ENCODE results near the gene BRD7.

BRD7 gene

DNA sequence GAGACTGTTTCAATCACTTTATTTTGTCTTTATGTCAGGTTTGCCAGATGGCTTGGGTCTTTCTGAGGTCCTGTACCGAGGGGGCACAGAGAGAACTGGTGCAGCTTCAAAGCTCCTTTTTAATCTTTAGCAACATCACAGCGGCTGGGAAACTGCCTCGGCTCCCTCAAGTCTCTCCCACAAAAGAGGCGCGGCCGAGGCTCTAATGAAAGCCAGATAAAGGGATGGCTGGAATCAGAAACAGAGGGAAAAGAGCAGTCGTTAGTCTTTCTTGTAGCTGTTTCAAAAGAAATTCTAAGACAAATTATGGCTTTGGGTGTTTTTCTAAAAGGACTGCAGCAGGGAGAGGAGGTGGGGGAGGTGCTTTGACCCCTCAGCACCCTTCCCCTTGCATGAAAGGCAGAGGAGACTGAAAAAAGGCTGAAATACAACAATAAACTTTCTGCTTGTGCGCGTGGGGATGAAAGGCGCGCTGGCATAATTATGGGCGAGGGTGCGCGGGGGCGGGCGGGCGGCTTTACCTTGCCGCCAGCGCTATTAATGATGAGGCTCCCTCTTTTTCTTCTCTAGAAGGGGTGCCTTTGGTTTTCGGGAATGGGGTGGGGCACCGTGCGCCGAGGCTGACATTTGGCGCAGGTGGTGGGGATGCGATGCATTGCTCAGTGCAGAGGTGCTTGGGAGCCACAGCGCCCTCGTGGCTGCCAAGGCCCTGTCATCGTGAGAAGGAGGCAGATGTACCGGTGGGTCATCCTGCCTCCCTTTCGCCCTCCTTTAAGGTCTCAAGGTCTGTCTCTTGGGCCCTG is 22.3 kb upstream of the BRD7 start:
- peak in 1 of 42 donors; percentile 6 for DNase-seq
- intact Hi-C loops (cut with DNase I) = no loop called here

DNA sequence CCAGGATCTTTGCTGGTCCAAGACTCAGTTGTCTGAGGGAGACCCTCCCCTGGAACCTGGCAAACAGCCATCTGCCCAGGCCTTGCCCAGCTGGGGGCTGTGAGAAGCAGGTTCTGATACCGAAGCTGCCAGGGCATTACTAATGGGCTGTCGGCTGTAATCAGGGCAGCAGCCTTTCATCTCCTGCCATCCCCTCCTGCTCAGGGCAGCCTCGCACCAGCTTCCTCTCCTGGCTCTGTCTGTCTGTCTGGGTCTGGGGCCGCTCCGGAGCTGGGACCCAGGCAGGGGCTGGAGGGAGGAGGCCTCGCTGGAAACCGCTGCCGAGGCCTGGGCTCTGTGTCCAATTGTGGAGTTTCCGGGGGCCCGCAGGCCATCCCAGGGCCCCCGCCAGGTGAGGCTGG is 21.6 kb upstream of the BRD7 start:
- intact Hi-C loops (cut with DNase I) = no loop called here
- no peak for DNase-seq

DNA sequence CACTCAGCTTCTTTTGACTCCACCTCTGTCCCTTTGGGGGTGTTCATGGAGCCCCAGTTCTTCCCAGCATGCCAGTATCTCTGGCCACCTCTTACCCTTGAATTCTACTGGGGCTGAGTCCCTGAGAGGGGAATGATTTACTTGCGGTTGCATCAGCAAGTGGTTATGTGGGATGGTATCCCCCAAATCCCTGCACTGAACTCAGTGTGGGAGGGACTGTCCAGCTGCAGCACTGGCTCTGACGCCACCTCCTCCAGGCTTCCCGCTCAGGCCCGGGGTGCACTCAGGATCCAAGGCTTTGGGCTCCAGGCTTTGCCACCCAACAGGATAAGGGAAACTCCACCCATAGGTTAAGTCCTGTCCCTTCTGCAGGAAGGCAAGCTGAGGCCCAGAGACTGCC is 21.1 kb upstream of the BRD7 start:
- intact Hi-C loops (cut with DNase I) = no loop called here
- no peak for DNase-seq

DNA sequence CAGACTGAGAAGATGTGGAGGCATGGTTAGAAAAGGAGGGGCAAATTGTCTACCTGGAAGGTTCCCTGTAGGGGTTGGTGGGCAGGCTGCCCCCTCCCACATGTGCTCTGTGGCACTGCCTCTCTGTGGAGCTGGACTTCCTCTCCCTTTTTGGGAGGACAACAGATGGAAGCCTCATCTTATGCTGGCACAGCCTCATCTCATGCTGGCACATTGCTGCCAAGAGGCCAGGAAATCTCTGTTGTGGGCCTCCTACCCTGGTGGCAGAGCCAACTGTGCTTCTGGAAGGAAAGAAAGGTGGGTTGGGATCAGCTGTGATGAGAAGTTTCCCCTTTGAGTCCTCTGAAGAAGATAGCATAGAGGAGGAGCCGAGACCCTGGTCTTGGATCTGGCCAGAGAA is 19.7 kb upstream of the BRD7 start:
- intact Hi-C loops (cut with DNase I) = no loop called here
- DNase-seq = no peak

DNA sequence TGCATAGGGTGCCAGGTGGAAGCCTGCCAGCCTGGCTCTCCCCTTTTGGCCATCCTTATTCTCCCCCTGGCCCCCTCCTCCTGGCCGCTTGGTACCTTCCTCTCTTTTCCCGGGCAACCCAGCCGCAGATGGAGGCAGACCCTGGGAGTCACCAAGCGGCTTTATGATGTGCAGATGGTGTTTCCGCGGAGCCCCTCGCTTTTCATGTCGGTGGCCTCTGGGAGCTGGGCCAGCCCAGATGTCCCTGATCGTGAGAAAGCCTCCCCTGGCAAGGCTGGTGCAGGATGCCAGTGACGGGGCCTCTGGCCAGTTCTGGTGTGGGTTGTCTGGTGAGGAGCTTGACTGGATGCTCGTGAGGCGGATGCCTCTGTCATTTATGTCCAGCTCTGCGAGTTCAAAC is 18.0 kb upstream of the BRD7 start:
- intact Hi-C loops (cut with DNase I) = no loop called here
- DNase-seq = peak in 23 of 42 donors; percentile 11 to 52 (median 26)

DNA sequence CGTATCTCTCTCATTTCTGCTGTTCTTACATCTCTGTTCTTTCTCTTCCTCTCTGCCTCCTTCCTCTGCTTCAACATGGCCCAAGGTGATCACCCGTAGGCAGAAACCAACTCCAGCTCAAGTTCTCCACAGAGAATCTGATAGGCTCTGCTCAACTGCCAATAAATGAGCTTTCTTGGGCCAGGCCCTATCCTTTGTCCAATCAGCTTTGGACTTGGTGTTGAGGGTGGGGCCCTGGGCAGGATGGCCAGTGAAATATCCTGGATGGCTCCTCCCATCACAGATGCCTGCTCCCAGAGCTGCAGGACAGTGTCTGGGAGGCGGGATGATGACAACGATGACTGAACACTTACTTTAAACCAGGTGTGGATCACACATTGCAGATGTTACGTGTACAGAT is 17.4 kb upstream of the BRD7 start:
- DNase-seq = no peak
- intact Hi-C loops (cut with DNase I) = no loop called here

DNA sequence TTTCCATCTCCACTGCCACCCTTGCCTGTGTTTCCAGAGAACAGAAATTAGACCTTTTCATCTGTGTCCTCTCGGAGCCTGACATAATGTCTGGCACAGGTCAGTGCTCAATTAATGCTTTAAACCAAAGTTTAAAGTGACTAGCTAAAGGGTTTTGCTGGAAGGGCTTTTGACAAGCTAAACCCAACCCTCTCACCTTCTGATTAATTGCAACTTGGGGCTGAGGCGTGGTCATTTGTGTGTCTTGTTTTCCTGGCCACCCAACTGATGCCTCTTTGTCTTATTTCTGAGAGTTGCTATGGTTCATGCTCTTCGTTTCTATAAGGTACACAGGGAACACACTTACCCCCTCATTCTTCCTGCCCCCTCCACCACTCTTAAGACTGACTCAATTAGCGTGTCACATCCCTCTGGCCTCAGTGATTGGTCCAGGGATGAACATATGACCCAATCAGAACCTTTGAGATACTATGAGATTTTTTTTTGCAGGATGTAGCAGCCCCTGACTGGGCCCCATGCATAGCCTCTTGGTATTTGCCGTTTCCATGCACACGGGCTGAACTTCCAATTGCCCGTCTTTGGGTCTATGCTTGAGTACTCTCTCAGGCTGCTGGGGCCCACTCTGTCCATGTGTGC is 15.8 kb upstream of the BRD7 start:
- intact Hi-C loops (cut with DNase I) = no loop called here
- no peak for DNase-seq

DNA sequence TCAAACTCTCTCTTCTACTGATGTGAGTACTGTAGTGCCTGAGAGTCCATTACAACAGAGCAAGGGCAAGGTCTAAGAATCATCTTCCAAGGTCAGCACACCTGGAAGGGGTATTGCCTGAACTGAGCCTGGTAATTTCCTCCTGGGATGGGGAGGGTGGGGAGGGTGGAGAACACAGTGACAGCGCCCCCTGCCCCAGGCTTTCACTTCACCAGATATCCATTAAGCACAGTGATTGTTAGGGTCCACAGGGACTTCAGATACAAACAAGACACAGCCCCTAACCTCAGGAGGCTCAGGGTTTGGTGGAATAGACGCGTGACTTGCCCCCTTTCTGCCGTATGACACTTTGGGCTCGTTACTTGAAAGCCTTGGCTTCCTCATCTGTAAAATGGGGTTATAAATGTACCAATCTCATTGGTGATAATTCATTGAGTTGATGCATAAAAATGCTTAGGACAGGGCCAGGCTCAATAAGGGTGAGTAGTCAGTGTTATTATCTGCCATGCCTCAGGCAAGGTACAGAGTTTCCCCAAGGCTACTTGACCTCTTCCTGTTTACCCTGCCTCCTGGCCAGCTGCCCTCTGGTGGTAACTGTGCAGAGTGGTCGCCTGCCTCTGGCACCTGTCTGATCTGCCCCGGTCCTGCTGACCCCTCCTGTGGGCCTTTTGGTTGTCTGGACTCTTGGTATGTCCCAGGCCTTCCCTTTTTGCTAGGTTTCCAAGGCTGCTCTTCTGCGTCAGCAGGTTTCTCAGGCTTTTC is 13.1 kb upstream of the BRD7 start:
- intact Hi-C loops (cut with DNase I) = no loop called here

DNA sequence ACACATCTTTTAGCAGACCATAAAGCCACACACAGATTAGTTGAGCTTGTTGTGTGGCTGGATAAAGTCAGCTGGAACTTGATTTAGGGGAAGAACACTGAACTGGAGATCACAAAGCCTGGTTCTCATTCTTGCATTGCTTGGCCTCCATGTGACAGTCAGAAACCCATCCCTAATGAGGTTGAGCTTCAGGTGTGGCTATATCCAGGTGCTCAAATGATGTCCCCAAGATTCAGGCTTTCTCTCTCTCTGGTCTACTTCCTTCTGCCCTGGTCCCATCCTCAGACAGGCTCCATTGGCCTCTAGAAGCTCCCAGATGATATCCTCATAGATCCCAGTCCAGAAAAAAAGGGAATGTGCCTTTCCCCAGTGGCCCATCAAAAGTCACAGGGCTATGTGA is 9.6 kb upstream of the BRD7 start:
- intact Hi-C loops (cut with DNase I) = loop anchor here (10.0 kb wide), 2 partner anchors 126 to 426 kb away; no protein-coding TSS in a partner anchor
- DNase-seq = peak in 1 of 42 donors; percentile 15

More for the DNA sequence above, 13.1 kb upstream of the BRD7 start:
- DNase-seq = no peak

DNA sequence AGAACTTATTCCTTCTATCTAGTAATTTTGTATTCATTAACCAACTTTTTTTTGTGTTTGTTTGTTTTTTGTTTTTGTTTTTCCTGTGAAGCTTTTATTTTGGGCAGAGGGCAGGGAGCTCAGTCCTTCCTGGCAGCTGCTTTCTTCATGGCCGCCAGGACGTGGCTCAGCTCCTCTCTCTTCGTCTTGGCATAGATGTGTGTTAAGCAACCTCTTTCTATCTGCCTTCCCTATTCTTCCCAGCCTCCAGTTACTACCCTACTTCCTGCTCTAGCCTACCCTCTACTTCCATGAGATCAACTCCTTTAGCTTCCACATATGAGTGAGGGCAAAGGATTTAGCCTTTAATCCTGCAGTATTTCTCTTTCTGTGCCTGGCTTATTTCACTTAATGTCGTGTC is 8.2 kb upstream of the BRD7 start:
- DNase-seq = peak in 1 of 42 donors; percentile 6
- intact Hi-C loops (cut with DNase I) = loop anchor here (10.0 kb wide), 2 partner anchors 128 to 428 kb away; no protein-coding TSS in a partner anchor

DNA sequence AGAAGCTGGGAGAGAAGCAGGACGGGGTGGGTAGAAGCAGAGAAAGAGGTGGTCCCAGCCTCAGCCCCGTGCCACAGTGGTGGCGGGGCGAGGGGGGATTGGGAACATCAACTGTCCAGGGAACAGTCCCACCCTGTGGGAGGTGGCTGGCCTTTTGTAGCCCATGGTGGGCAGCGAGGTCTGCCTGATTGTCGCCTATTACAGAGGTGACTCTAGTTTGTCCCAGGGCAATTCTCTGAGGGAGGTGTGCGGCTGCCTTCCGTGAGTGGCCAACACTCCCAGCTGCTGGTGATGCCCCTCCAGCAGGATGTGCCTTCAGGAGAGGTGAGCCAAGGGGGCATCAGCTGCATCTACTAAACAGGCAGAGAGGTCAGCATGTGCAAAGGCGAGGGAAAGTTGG is 5.0 kb upstream of the BRD7 start:
- no peak for DNase-seq
- intact Hi-C loops (cut with DNase I) = loop anchor here (5.0 to 10.0 kb wide), 3 partner anchors 131 to 431 kb away; no protein-coding TSS in a partner anchor

DNA sequence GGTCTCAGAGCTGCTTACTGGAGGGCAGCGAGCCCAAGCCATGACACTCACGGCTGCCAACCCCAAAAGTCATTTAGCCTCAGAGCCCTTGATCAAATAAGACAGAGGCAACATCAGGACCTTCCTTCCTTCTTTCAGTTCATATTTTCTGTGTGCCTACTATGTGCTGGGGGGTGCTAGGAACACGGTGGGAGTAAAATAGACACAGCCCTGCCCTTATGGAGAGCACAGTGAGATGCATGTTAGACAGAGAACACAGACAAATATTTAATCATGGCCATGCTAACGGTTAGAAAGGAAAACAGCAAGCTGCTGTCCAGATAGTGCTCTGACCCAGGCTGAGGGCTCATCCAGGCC is 4.5 kb upstream of the BRD7 start:
- DNase-seq = no peak
- intact Hi-C loops (cut with DNase I) = loop anchor here (5.0 to 10.0 kb wide), 3 partner anchors 131 to 431 kb away; no protein-coding TSS in a partner anchor

DNA sequence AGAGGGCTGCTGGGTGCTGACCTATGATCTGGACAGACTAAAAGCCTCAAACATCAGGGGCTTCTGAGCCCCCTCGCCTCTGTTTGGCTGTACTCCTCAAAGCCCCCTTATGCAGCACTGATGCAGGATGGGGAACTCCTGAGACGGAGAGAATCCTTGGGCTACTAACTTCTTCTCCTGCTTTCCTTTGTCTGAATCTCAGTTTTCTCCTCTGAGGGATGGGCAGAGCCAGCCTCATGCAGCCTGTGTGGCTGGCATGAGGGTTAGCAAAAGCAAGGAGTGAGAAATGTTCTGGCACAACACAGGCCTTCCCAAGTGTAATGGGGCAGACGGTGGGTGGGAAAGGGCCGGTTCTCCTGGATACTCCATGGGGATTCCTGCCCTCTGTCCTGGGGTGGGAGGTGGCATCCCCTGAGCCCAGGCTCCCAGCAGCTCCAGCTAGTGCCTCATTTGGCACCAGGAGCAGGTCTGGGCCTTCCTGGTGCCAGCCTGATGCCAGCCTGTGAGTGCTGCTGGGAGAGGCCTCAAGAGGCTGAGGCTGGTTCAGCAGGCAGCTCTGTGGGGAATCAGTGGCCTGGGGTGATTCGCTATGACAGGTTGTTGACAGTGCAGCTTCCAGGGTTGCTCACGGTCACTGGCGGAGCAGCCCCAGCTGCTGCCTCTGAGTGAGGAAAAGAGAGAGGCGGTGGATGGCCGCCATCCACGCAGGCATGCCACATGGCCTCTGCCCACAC is 4.0 kb upstream of the BRD7 start:
- intact Hi-C loops (cut with DNase I) = loop anchor here (5.0 to 10.0 kb wide), 3 partner anchors 132 to 432 kb away; no protein-coding TSS in a partner anchor
- peak in 29 of 42 donors; percentile 4 to 67 (median 39) for DNase-seq

DNA sequence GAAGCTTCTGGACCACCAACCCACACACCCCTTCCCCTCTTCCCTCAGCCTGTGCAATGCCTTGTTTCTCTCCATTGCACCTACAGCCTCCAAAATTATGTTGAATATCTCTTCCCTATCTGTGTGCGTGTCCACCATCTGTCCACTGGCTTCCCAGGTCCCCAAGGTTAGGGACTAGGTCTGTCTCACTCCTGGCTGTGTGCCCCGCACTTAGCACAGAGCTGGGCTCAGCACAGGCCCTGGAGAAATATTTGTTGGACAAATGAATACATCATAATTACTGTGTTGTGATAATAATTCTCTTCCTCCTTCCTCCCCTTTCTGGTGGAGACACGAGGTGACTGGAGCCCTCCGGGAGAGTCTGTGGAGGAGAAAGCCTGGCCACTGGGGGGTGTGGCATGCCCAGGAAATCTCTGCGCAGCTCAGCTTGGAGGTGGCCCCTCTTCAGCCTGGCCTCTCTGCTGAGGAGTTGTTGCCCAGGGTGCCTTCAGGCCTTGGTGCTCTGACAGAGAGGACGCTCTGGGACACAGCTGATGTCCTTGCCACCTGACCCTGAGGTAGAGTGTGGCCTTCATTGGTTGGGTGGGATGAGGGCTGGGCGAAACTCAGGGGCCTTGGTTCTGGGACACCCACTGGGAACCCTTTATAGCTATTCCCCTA is 3.3 kb upstream of the BRD7 start:
- intact Hi-C loops (cut with DNase I) = loop anchor here (5.0 to 10.0 kb wide), 3 partner anchors 133 to 433 kb away; no protein-coding TSS in a partner anchor
- DNase-seq = peak; percentile 38 to 88 (median 74)

DNA sequence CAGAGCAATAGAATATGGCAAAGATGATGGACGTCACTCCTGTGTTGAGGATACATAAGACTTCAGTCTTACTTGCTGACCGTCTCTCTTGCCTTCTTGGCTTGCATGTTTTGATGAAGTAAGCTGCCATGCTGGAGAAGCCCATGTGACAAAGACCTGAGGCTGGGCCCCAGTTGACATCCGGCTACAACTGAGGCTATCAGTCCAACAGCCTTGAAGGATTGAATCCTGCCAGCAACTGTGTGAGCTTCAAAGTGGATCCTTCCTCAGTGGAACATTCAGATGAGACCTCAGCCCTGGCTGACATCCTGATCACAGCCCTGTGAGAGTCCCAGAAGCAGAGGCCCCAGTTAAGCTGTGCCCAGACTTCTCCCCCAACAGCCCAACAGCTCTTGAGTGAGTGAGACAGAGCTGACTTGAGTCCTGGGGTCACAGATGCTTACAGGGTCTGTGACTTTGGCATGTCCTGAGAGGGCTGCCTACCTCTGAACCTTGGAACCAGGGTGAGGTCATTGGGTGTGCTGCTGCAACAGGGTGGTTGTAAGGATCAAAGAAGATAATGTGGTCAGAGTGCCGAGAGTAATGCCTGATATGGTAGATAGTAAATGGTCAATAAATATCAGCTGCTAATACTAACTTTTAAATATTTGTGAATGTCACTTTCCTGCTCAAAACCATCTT is 2.4 kb upstream of the BRD7 start:
- intact Hi-C loops (cut with DNase I) = loop anchor here (5.0 to 10.0 kb wide), 3 partner anchors 134 to 434 kb away; no protein-coding TSS in a partner anchor
- no peak for DNase-seq

DNA sequence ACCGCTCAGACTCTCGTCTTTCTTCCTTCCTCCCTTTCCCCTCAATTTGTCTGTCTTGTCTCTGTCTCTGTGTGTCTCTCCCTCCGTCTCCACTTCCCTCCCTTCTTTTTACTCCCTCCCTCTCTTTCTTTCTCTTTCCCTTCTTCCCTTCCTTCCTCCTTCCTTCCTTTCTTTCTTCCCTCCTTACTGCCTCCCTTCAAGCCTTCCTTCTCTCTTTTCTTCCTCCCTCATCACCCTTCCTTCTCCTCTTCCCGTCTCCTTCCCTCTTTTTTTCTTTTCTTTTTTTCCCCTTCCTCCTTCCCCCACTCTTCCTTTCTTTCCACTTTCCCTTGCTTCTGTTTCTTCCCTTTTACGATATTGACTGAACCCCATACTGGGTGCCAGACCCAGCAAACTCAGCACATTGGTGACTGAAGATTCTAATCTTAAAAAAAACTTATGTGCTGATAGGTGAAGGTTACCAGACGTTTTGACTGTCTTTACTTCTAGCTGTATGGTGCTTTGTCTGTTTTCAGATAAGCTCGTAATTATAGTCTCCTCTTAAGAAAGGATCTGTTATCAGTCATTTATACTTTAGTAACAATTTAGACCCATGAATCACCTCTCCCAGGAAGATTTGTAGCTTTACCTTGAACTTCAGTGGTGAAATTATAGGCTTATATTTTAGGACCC is 481 bp upstream of the BRD7 start:
- no peak for DNase-seq
- intact Hi-C loops (cut with DNase I) = no loop called here

DNA sequence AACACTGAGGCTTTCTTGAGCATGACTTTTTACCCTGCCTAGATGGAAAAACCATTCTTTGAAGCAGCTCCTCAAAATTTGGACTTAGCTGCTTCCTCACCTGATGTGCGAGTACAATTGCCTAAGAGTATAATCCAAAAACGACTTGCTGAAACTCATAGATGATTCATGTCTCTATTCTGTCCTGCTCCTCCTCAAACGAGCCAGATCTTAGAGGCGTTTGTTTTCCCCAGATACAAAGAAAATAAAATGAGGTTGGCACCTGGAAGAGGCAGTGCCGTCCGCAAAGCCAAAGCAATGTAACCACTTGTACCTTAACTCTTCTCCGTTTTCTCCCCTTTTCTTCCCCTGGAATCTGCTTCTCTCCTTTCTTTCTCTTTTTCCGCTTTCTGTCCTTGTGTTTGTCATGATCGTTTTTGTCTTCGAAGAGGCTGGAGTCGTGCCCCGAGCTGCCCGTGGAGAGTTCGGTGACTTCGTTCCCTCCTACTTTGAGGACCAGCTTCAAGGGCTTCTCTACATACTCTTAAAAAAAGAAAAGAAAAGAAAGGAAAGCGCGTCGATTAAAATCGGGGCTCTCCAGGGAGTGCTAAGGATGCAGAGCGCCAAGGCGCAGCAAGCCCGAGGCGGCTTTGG is 895 bp downstream of the BRD7 start:
- no peak for DNase-seq
- intact Hi-C loops (cut with DNase I) = no loop called here
